A673 (cell line): Measurements from ENCODE around the gene AMPD2. TPM values are rescaled to one million over a fixed set of nuclear protein-coding genes. Genes with fewer than 3 reads are reported as not detected.

Source experiments
- BruUV-seq: library from RNA; stranded (reverse); fragments of 400-500 nt; replicated peaks from 2 replicates; lab custom pipeline; 2021; lab: Mats Ljungman, UMichigan
- CTCF ChIA-PET: fragments of 300-600 bp; sonication (Branson Sonifier 250); formaldehyde crosslinking; loops from one replicate; lab custom pipeline; 2022; ENCODE audit warnings: antibody characterized with exemption; lab: Charles Lee
- POLR2A ChIA-PET: fragments of 300-600 bp; sonication (Branson Sonifier 250); formaldehyde crosslinking; loops from one replicate; lab custom pipeline; 2022; ENCODE audit warnings: antibody characterized with exemption; ENCODE audit not compliant: low non-redundant PET; lab: Charles Lee
- DNase-seq: peaks from one replicate; pipeline ENCODE4 v3.0.0-alpha.2; 2015; ENCODE audit warnings: low spot score
- H3K27ac ChIP-seq: fragments of 200-600 bp; sonication (generic); 2 replicates; pipeline ENCODE4 v1.5.1; 2016; ENCODE audit warnings: mixed run types, low read depth, mild to moderate bottlenecking, mixed read lengths, antibody characterized with exemption, low read length; ENCODE audit not compliant: poor library complexity, severe bottlenecking
- H3K27me3 ChIP-seq: fragments of 200-600 bp; sonication (generic); replicated peaks from 2 replicates; pipeline ENCODE4 v1.6.1; 2017; ENCODE audit warnings: mixed run types, low read depth, mild to moderate bottlenecking, mixed read lengths, antibody characterized with exemption, low read length; ENCODE audit not compliant: insufficient read depth, poor library complexity
- H3K36me3 ChIP-seq: fragments of 200-600 bp; sonication (generic); 2 replicates; pipeline ENCODE4 v1.6.1; 2016; ENCODE audit warnings: mixed run types, mild to moderate bottlenecking, mixed read lengths, antibody characterized with exemption, low read length; ENCODE audit not compliant: insufficient read depth, poor library complexity, severe bottlenecking
- H3K4me1 ChIP-seq: fragments of 200-600 bp; sonication (generic); 2 replicates; pipeline ENCODE4 v1.6.1; 2017; ENCODE audit warnings: mixed run types, mild to moderate bottlenecking, mixed read lengths, antibody characterized with exemption, low read length; ENCODE audit not compliant: insufficient read depth, poor library complexity, severe bottlenecking
- H3K4me3 ChIP-seq: fragments of 200-600 bp; sonication (generic); 2 replicates; pipeline ENCODE4 v1.5.1; 2016; ENCODE audit warnings: low read depth, mixed run types, mild to moderate bottlenecking, mixed read lengths, low read length; ENCODE audit not compliant: poor library complexity, severe bottlenecking
- H3K9me3 ChIP-seq: fragments of 200-600 bp; sonication (generic); 2 replicates; pipeline ENCODE4 v1.6.1; 2016; ENCODE audit warnings: mixed run types, low read depth, mild to moderate bottlenecking, mixed read lengths, antibody characterized with exemption, low read length; ENCODE audit not compliant: poor library complexity, severe bottlenecking
- CTCF ChIP-seq: fragments of 300-800, 200-600 bp; sonication (generic); conservative IDR thresholded peaks from 2 replicates; pipeline ENCODE4 v1.5.1; 2017; ENCODE audit warnings: low read depth, mild to moderate bottlenecking, antibody characterized with exemption, low read length, moderate library complexity, mixed read lengths
- EZH2 ChIP-seq: fragments of 200-600 bp; sonication (generic); IDR thresholded peaks from 2 replicates; pipeline ENCODE4 v1.6.1; 2017; ENCODE audit warnings: borderline replicate concordance, low read depth, mild to moderate bottlenecking, mixed read lengths, antibody characterized with exemption, low read length; ENCODE audit not compliant: poor library complexity, severe bottlenecking
- intact Hi-C: fragments of 100-400 bp; cut with micrococcal nuclease; formaldehyde crosslinking; loops from one replicate; pipeline ENCODE4 v1.10.0; 2022; ENCODE audit not compliant: unreplicated experiment
- total RNA-seq: library from RNA; stranded (reverse); gene quantifications from 2 replicates; pipeline ENCODE4 v1.2.3, GENCODE V29; 2021

Gene AMPD2
- total RNA-seq, 1 experiment from 2014 or later = 132 TPM

GRCh38 chr1:109637446-109637845, 17.8 kb downstream of the AMPD2 start:
- no TSS peak for BruUV-seq
- Histone ChIP-seq H3K27me3 (no peaks in the 10 kb centered on the region), H3K36me3 (no peaks in the 10 kb centered on the region), H3K27ac (no peak overlapping the region), H3K9me3 (no peaks in the 10 kb centered on the region), H3K4me1 (peaks cover 40% of the 10 kb centered on the region), H3K4me3 (no peak overlapping the region)
- intact Hi-C loops = no loop called here
- DNase-seq = no peak
- CTCF ChIA-PET = interaction anchor here (0.6 to 0.7 kb wide), 2 partner anchors 137 to 423 kb away, joined by 3 to 5 read pairs; no protein-coding TSS in a partner anchor
- POLR2A ChIA-PET = interaction anchor here (0.6 kb wide), 1 partner anchor 678 kb away, joined by 12 read pairs; no protein-coding TSS in a partner anchor
- TF ChIP-seq EZH2 (no peak), CTCF (no peak)

GRCh38 chr1:109639063-109639840, 19.6 kb downstream of the AMPD2 start:
- POLR2A ChIA-PET = no interaction called here
- Histone ChIP-seq H3K9me3 (no peaks in the 10 kb centered on the region), H3K4me1 (peaks cover 39% of the 10 kb centered on the region), H3K27ac (no peak overlapping the region), H3K36me3 (no peaks in the 10 kb centered on the region), H3K27me3 (no peaks in the 10 kb centered on the region), H3K4me3 (no peak overlapping the region)
- CTCF ChIA-PET = interaction anchor here (0.6 to 3.6 kb wide), 5 partner anchors 11 to 135 kb away, joined by 3 to 36 read pairs (median 9); partner anchors contain the start of gene GSTM1
- BruUV-seq = no TSS peak
- no peak for DNase-seq
- TF ChIP-seq CTCF (no peak), EZH2 (no peak)
- intact Hi-C loops = no loop called here

DNA sequence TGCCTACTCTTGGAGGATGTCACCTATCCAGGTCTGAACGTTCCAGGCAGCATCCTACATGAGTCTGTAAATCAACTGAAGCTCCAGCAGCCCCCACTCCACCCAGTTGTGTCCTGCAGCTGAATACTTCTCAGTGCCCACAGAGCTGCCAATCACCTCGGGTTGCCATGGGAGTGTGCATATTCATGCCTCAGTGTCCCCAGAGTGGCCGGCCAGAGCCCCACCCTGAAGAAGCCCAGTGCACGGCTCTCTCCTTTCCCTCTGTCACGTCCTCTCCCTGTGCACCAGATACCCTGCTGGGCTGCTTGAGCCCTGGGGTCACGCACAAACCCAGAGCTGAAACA, 20.2 kb downstream of the AMPD2 start:
- DNase-seq = no peak

More for the DNA sequence above, 20.2 kb downstream of the AMPD2 start:
- H3K36me3 ChIP-seq = no peaks in the 10 kb centered on the region
- TF ChIP-seq EZH2 = no peak
- no peak for TF ChIP-seq CTCF
- H3K4me3 ChIP-seq = no peak overlapping the region
- no peaks in the 10 kb centered on the region for H3K27me3 ChIP-seq
- H3K27ac ChIP-seq = no peak overlapping the region
- no TSS peak for BruUV-seq
- intact Hi-C loops = loop anchor here (5.0 kb wide), 3 partner anchors 93 to 347 kb away; partner anchors contain the start of gene GNAI3
- CTCF ChIA-PET = interaction anchor here (0.5 to 3.6 kb wide), 13 partner anchors 8 to 372 kb away, joined by 3 to 36 read pairs (median 6); partner anchors contain the start of genes AHCYL1 and GSTM1
- H3K4me1 ChIP-seq = peaks cover 34% of the 10 kb centered on the region
- H3K9me3 ChIP-seq = no peaks in the 10 kb centered on the region
- POLR2A ChIA-PET = no interaction called here
